IPS DF 6.9 (cell line): ENCODE data around the gene RNLS.

ENCODE experiments used
- DNase-seq: peaks from one replicate; pipeline ENCODE4 v3.0.0-alpha.2; 2013; ENCODE audit warnings: low read depth, low spot score
- H3K27ac ChIP-seq: one replicate; pipeline ENCODE4 v1.5.1; 2013; ENCODE audit warnings: low read length, control low read depth
- H3K27me3 ChIP-seq: 2 replicates; pipeline ENCODE4 v1.6.1; 2013; ENCODE audit warnings: mild to moderate bottlenecking, low read length; ENCODE audit not compliant: control insufficient read depth, insufficient read depth
- H3K36me3 ChIP-seq: 2 replicates; pipeline ENCODE4 v1.6.1; 2013; ENCODE audit warnings: low read length; ENCODE audit not compliant: control insufficient read depth, insufficient read depth
- H3K4me1 ChIP-seq: 2 replicates; pipeline ENCODE4 v1.6.1; 2013; ENCODE audit warnings: low read length; ENCODE audit not compliant: control insufficient read depth, insufficient read depth
- H3K4me3 ChIP-seq: 2 replicates; pipeline ENCODE4 v1.5.1; 2013; ENCODE audit warnings: mild to moderate bottlenecking, low read length
- H3K9me3 ChIP-seq: 2 replicates; pipeline ENCODE4 v1.6.1; 2013; ENCODE audit warnings: low read length, inconsistent platforms; ENCODE audit not compliant: control insufficient read depth, insufficient read depth
- WGBS: extraction: QIAGEN DNeasy Blood & Tissue Kit; methylation state at CpG from one replicate; pipeline ENCODE4 v1.1.7; 2013; ENCODE audit warnings: mixed read lengths, missing lambda C conversion rate; ENCODE audit not compliant: insufficient read length, insufficient coverage; 5-methylcytosine and 5-hydroxymethylcytosine counted together

RNLS gene

DNA sequence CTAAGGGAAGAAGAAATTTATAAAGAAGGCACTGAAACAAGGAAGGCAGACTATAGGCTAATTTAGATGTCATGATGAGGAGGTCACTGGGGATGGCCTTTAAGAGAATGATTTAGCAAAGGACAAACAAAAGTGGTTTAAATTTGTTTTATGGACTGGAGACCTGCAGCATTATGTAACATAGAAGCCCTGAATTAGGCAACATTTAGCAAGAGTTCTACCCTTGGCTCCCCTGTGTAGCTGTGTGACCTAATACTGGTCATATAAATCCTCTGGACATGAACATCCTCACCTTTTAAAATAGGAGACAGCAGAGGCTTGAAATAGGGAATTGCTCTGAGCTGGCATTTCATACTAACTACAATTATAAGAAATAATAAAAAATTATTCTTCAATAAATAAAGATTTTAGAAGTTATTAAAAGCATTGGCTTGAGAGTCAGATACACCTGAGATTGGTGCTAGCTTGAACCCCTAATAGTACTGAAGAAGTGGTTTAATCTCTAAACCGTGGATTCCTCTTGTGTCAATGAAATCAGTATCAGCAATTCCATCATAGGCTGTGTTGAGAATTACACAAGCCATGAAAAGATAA is 48.9 kb downstream of the RNLS start:
- Histone ChIP-seq H3K9me3 (no peaks in the 10 kb centered on the region), H3K36me3 (no peaks in the 10 kb centered on the region), H3K4me1 (no peaks in the 10 kb centered on the region), H3K27me3 (no peaks in the 10 kb centered on the region), H3K27ac (no peak overlapping the region), H3K4me3 (no peak overlapping the region)
- DNase-seq: no peak
- WGBS: no CpG with 5 or more reads among the region's 1 CpG

DNA sequence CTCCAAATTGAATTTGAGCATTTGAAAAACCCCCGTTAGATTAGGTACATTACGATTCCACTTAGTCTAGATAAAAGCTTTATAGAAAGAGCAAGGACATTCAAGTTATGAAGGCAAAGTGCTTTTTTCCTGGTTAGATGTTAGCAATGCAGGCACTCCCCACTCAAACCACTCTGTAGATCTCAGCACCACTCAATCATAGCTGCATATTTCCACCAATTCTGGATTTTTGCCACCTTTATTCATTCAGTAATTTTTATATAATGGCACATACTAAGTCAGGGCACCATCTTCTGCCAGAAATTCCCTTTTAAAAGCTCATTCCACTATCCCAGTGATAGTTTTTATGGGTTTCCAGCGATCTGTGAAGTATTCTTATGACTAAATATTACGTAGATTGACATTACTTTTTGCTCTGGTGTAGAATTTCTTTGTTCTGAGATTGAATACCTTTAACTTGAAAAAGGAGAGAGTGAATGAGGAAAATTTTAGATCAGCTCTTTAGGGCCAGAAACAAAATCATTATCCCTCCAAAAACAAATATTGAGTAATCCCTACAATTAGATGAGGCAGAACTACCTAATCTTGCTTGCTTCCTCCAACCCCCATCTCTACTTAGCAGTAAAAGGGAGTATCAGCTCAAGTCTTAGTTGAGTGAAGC is 51.6 kb downstream of the RNLS start:
- no peaks in the 10 kb centered on the region for H3K9me3 ChIP-seq
- no peaks in the 10 kb centered on the region for H3K36me3 ChIP-seq
- DNase-seq: no peak
- no peak overlapping the region for H3K4me3 ChIP-seq
- H3K27ac ChIP-seq: no peak overlapping the region
- WGBS: no CpG with 5 or more reads among the region's 4 CpGs
- H3K27me3 ChIP-seq: no peaks in the 10 kb centered on the region
- H3K4me1 ChIP-seq: no peaks in the 10 kb centered on the region

DNA sequence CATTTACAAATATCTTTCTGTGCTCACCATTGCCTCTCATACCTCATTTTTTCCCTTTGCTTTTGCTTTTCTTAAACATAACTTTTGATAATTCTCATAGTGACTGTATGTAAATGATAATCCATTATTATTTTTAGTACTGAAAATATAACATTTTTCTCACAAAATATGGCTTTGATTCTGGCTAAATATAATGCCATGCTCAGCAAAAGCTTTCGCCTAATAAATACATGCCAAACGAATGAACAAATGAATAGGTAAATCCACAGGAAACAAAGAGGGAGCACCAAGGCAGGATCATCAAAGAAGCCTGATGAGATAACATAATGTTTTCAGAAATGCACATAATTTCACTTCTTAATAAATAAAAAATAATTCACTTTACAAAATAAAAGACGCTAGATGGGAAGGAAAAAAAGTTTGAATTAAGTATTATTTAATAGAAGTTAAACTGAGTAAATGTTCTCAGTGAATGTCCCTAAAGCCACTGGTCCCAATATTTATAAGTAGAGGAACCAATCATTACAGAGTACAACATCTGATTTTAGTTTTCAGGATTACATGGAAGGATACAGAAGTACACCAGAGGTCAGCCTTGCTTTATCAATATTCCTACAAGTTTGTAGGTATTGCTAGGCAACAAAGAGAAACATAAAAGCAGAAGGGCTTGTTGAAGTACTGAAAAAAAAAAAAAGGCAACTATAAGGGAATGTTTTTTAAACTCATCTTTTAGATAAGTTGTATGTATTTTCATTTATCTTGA is 52.3 kb downstream of the RNLS start:
- WGBS: no CpG with 5 or more reads among the region's 3 CpGs
- Histone ChIP-seq H3K9me3 (no peaks in the 10 kb centered on the region), H3K27me3 (no peaks in the 10 kb centered on the region), H3K36me3 (no peaks in the 10 kb centered on the region), H3K4me1 (no peaks in the 10 kb centered on the region), H3K27ac (no peak overlapping the region), H3K4me3 (no peak overlapping the region)
- DNase-seq: no peak

DNA sequence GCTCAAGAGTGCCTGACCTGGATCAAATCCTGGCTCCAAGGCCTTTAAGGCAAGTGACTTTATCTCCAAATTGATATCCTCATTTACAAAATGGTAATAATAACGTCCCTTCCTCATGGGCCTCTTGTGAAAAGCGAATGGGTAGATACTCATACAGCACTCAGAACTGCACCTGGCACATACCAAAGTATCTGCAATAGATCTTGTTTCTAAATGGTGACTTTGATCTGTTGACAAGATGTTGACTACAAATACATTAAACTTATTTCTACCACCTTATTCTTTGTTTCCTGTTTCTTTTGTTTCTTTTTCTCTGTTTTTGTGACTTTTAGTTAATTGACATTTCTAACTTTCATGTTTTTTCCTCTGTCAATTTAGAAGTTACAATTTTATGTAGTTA is 53.0 kb downstream of the RNLS start:
- Histone ChIP-seq H3K27ac (no peak overlapping the region), H3K9me3 (no peaks in the 10 kb centered on the region), H3K4me1 (no peaks in the 10 kb centered on the region), H3K36me3 (no peaks in the 10 kb centered on the region), H3K27me3 (no peaks in the 10 kb centered on the region), H3K4me3 (no peak overlapping the region)
- no peak for DNase-seq
- no CpG with 5 or more reads among the region's 2 CpGs for WGBS

DNA sequence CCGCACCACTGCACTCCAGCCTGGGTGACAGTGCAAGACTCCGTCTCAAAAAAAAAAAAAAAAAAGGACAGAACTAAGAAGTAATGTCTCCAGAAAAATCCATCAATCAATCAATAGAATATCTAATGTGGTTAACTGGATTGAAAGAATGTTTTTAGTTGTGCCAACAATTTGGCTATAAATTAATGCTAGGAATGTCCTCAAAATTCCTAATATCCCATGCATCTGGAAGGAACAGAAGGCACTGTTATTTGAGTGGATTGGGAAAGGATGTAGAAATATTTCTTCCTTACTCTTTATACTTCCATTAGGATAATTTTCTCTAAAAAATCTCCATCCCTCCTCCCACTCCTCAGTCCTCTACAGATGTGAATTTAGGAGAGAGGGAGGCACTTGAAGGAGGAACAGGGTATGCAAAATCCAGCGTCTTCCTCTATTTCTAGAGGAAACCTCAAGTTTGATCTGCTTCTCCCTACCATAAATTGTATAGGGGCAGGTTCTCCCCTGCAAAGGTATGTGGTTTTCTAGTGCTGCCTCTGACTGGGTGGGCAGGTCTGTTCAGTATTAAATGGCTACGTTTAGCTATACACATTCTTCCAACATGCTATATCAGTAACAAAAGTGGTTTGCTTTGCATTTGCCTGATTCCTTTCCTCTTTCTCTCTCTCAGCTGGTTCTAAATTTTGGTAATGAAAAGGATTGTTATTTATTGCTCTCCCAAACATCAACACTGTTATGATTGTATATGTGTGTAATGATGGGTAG is 54.1 kb downstream of the RNLS start:
- Histone ChIP-seq H3K27ac (no peak overlapping the region), H3K36me3 (no peaks in the 10 kb centered on the region), H3K4me1 (no peaks in the 10 kb centered on the region), H3K27me3 (no peaks in the 10 kb centered on the region), H3K4me3 (no peak overlapping the region), H3K9me3 (no peaks in the 10 kb centered on the region)
- no CpG with 5 or more reads among the region's 4 CpGs for WGBS
- DNase-seq: no peak

DNA sequence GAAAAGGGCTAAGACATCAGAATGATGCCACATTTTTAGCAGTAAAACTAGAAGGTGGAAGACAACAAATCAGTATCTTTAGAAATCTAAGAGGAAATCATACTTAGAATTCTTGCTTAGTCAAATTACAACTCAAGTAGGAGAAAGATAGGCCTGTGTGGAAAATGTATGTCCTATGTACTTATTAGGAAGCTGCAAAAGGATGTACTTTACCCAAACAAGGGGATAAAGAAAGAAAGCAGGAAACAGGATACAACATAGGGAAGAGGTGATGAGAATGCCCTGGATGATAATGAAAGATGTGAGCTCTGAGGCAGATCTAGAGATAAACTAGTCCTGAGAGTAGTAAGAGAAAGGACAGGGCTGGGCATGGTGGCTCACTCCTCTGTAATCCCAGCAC is 54.9 kb downstream of the RNLS start:
- no peaks in the 10 kb centered on the region for H3K27me3 ChIP-seq
- no peaks in the 10 kb centered on the region for H3K9me3 ChIP-seq
- H3K36me3 ChIP-seq: no peaks in the 10 kb centered on the region
- H3K4me1 ChIP-seq: no peaks in the 10 kb centered on the region
- H3K4me3 ChIP-seq: no peak overlapping the region
- DNase-seq: no peak
- H3K27ac ChIP-seq: no peak overlapping the region

DNA sequence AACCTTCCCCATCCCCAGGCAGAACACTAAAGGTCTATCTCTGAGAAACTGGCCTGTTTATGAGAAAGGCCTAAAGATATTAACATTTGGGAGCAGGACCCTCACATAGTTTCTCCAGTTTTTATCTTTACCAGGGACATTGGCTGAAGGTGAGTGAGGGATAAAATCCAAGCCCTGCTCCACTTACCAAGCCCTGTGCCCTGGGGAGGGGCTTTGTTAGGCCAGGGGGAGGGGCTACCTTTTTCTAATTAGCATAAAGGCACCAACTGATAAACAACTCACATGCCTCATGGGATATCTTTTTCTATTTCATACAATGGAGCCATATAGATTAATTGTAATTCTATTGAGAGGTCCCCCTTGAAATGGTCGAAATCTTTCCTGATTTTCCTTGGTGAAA is 55.9 kb downstream of the RNLS start:
- Histone ChIP-seq H3K9me3 (no peaks in the 10 kb centered on the region), H3K27me3 (no peaks in the 10 kb centered on the region), H3K36me3 (no peaks in the 10 kb centered on the region), H3K27ac (no peak overlapping the region), H3K4me3 (no peak overlapping the region), H3K4me1 (no peaks in the 10 kb centered on the region)
- no peak for DNase-seq
- no CpG with 5 or more reads among the region's 1 CpG for WGBS

DNA sequence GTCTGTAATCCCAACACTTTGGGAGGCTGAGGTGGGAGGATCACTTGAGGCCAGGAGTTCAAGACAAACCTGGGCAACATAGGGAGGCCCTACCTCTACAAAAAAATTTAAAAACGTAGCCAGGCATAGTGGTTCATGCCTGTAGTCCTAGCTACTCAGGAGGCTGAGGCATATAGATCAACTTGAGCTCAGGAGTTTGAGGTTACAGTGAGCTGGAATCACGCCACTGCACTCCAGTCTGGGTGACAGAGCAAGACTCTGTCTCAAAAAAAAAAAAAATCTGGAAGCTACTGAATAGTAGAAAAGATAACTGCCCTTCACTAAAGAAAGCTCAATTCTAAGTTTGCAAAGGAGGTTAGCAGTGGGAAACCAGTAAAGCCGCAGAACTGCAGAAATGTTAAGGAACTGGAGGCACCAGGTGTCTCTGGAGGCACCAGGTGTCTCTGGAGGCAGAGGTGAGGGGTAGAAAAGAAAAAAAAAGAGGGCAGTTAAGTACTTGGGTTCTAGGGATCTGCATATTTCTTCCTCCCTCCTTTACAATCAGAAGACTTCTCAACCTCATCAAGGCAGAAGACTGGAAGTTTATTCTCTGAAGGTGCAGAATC is 56.5 kb downstream of the RNLS start:
- Histone ChIP-seq H3K27me3 (no peaks in the 10 kb centered on the region), H3K4me3 (no peak overlapping the region), H3K27ac (no peak overlapping the region), H3K4me1 (peaks cover 2% of the 10 kb centered on the region; the same call in 1 of the 2 replicates), H3K9me3 (no peaks in the 10 kb centered on the region), H3K36me3 (no peaks in the 10 kb centered on the region)
- no CpG with 5 or more reads among the region's 3 CpGs for WGBS
- DNase-seq: no peak

DNA sequence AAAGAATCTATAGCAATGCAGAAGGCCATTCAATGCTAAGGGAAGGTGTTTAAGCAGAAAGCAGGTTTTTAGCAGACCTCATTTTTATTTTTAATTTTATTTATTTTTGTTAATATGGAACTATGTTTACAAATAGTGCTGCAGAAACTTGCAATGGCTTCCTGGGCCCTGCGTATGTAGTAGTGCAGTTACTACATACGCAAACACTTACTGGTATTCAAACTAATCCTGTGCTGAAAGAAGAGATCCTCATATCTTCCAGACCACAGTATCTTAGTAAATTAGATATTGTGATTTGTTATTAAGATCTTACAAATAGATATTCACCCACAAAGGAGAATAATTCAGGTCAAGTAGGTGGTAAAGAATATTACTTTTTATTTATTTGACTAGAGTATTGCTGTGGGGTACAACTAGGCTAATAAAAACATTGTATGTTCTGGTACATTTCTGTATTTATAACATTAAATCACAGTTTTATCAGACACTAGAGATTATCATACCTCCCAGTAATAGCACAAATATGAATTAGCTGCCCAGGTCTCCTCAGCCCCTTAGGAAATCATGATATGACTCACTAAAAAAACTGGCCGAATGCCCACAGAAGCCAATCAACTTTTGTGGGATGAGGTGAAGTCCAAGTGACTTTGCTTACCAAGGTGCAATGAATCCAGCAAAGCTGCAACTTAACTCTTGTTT is 57.6 kb downstream of the RNLS start:
- no peak for DNase-seq

More for the DNA sequence above, 57.6 kb downstream of the RNLS start:
- WGBS: no CpG with 5 or more reads among the region's 3 CpGs
- Histone ChIP-seq H3K27ac (no peak overlapping the region), H3K4me3 (no peak overlapping the region), H3K36me3 (no peaks in the 10 kb centered on the region), H3K9me3 (no peaks in the 10 kb centered on the region), H3K4me1 (peaks cover 2% of the 10 kb centered on the region; the same call in 1 of the 2 replicates), H3K27me3 (no peaks in the 10 kb centered on the region)
